ENCODE data around the gene CHAF1A.

DNA sequence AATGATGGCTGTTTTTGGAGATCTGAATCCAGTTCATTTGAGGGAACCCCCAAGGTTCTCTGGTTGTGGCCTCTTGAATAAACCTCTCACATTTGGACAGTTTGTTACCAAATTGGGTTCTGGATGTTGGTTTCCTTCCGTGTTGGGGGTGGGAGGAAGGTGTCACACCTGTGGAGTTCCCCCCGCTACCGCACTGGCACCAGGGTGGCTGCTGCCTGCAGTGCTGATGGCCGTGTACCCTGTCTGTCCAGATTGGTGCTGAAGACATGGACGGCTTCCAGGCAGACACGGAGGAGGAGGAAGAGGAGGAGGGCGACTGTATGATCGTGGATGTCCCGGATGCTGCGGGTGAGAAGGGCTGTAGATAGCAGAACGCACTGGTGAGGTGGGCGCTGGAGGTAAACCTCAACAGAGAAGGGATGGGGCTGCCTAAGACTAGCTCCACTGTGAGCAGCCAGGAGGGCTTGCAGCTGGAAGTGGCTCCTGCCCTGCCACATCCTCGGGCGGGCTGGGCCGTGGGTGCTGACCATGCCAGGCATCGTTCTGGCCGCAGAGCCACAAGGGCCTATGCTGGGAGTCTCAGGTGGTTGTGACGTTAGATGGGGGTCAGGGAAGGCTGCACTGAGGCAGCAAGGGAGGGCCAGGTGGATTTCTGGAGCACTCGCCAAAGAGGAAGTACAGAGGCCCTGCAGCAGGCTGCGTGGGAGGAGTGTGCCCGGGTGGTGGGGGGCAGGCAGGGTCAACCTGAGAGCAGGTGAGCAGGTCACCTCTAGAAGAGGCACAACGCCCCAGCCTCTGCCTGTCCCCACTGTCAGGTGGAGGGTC, 39.8 kb downstream of the CHAF1A start:
- TF ChIP-seq GATA3 (IDR thresholded peaks at IDR 0.05; ENCODE audit: low read depth, low read length): no peak
- no peak for TF ChIP-seq GATA2 (IDR thresholded peaks at IDR 0.05; ENCODE audit: low read depth, low read length)
